ENCODE data around the gene SH2D4B. TPM values are rescaled to one million over a fixed set of nuclear protein-coding genes. Genes with fewer than 3 reads are reported as not detected.

The SH2D4B gene
- polyA plus RNA-seq, 1 experiment = not detected

- no peak for DNase-seq (ENCODE audit: low read depth)
- CTCF ChIA-PET = interaction anchor here (0.7 to 1.7 kb wide), 2 partner anchors 18 to 120 kb away, joined by 3 to 8 read pairs; no protein-coding TSS in a partner anchor
- H3K27me3 ChIP-seq (ENCODE audit: control insufficient read depth, insufficient read depth, low read length) = no peaks in the 10 kb centered on the region
- no peaks in the 10 kb centered on the region for H3K36me3 ChIP-seq (ENCODE audit: control insufficient read depth, insufficient read depth, low read length)
- TF ChIP-seq CTCF (IDR thresholded peaks at IDR 0.05; ENCODE audit: insufficient read depth, low read depth, low read length) = no peak
- POLR2A ChIA-PET = no interaction called here
- no peak overlapping the region for H3K4me3 ChIP-seq (ENCODE audit: low read depth, low read length)
Observed at GRCh38 chr10:80579181-80579763, 41.6 kb downstream of the SH2D4B start.

- CTCF ChIA-PET = no interaction called here
Observed at GRCh38 chr10:80579849-80580637, 42.3 kb downstream of the SH2D4B start.

GRCh38 chr10:80580638-80581468 is 43.2 kb downstream of the SH2D4B start:
- Histone ChIP-seq H3K27me3 (ENCODE audit: control insufficient read depth, insufficient read depth, low read length) (no peaks in the 10 kb centered on the region), H3K4me3 (ENCODE audit: low read depth, low read length) (no peak overlapping the region), H3K36me3 (ENCODE audit: control insufficient read depth, insufficient read depth, low read length) (no peaks in the 10 kb centered on the region)
- POLR2A ChIA-PET = no interaction called here
- CTCF ChIA-PET = no interaction called here
- no peak for TF ChIP-seq CTCF (IDR thresholded peaks at IDR 0.05; ENCODE audit: insufficient read depth, low read depth, low read length)
- no peak for DNase-seq (ENCODE audit: low read depth)

More at GRCh38 chr10:80579849-80580637, 42.3 kb downstream of the SH2D4B start:
- POLR2A ChIA-PET = no interaction called here
- Histone ChIP-seq H3K36me3 (ENCODE audit: control insufficient read depth, insufficient read depth, low read length) (no peaks in the 10 kb centered on the region), H3K27me3 (ENCODE audit: control insufficient read depth, insufficient read depth, low read length) (no peaks in the 10 kb centered on the region), H3K4me3 (ENCODE audit: low read depth, low read length) (no peak overlapping the region)
- TF ChIP-seq CTCF (IDR thresholded peaks at IDR 0.05; ENCODE audit: insufficient read depth, low read depth, low read length) = no peak
- DNase-seq (ENCODE audit: low read depth) = no peak

- Histone ChIP-seq H3K4me3 (ENCODE audit: low read depth, low read length) (no peak overlapping the region), H3K36me3 (ENCODE audit: control insufficient read depth, insufficient read depth, low read length) (no peaks in the 10 kb centered on the region), H3K27me3 (ENCODE audit: control insufficient read depth, insufficient read depth, low read length) (no peaks in the 10 kb centered on the region)
- ChIA-PET POLR2A (no interaction called here), CTCF (no interaction called here)
- DNase-seq (ENCODE audit: low read depth) = no peak
- no peak for TF ChIP-seq CTCF (IDR thresholded peaks at IDR 0.05; ENCODE audit: insufficient read depth, low read depth, low read length)
Observed at GRCh38 chr10:80581469-80581835, 43.8 kb downstream of the SH2D4B start.

Data from BJ (cell line).